Esophagus squamous epithelium (tissue), 4 donors: ENCODE results near the gene GPC6.

Source experiments
- POLR2A ChIP-seq, 4 donors: fragments of 450-650 bp; IDR thresholded peaks; one replicate each; pipeline ENCODE4 v1.6.1; 2017; ENCODE audit warnings: antibody characterized with exemption in 4 of 4, mild to moderate bottlenecking in 4 of 4, moderate library complexity in 3 of 4
- TF ChIP-seq, protein P1 (sequence below), 6 experiments: fragments of 450-650 bp in 4 of 6; fragments of 200-600 bp in 2 of 6; sonication (generic) in 2 of 6; IDR thresholded peaks; one replicate each; pipeline ENCODE4 v1.5.1; 2016 to 2019; ENCODE audit warnings: antibody characterized with exemption in 6 of 6, mild to moderate bottlenecking in 4 of 6, moderate library complexity in 4 of 6

DNA sequence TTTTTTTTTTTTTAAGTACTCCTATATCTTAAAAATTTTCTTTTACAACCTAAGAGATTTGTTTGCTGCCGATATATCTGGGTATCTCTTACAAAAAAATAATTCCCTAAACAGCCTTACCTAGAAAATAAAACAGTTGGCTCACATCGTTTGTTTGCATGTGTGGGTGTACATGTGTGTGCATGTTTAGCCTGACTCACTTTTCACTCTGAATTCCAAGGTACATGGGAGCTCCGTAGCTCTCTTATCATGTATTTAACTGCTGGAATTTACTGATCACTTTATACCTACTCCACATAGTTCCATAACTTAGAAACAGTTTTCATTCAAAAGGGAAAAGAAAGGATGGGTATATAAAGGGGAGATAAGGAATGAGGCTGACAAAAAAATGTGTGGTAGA lies 616.5 kb downstream of the GPC6 start:
- TF ChIP-seq, protein P1, sequence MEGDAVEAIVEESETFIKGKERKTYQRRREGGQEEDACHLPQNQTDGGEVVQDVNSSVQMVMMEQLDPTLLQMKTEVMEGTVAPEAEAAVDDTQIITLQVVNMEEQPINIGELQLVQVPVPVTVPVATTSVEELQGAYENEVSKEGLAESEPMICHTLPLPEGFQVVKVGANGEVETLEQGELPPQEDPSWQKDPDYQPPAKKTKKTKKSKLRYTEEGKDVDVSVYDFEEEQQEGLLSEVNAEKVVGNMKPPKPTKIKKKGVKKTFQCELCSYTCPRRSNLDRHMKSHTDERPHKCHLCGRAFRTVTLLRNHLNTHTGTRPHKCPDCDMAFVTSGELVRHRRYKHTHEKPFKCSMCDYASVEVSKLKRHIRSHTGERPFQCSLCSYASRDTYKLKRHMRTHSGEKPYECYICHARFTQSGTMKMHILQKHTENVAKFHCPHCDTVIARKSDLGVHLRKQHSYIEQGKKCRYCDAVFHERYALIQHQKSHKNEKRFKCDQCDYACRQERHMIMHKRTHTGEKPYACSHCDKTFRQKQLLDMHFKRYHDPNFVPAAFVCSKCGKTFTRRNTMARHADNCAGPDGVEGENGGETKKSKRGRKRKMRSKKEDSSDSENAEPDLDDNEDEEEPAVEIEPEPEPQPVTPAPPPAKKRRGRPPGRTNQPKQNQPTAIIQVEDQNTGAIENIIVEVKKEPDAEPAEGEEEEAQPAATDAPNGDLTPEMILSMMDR (IDR thresholded peaks at IDR 0.05) = no peak
- no peak for TF ChIP-seq POLR2A (IDR thresholded peaks at IDR 0.05)
